ENCODE results near the gene TMOD2.

The TMOD2 gene

DNA sequence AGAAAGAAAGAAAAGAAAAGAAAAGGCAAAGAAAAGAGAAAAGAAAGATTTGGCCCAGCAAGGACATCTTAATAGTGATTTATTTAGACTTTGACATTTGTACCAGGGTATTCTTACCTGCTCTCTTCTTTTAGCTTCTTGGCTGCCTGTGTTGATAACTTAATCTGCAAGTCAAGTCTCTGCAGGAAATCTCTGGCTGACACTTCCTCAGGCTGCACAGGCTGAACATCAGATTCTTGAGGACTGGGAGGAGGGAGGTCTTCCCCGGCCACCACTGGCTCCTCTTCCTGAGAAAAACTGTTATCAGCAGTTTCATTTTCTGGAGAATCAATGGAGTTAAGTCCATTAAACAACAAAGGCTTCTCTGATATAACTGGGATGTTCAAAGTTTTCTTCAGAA, 26.7 kb upstream of the TMOD2 start:
- no peaks in the 10 kb centered on the region for H3K36me3 ChIP-seq (replicated peaks; ENCODE audit: insufficient read depth, low read length)
- no peaks in the 10 kb centered on the region for H3K79me2 ChIP-seq (ENCODE audit: low read length)
- H2AFZ ChIP-seq (ENCODE audit: low read length): no peak overlapping the region
- no peaks in the 10 kb centered on the region for H3F3A ChIP-seq (ENCODE audit: insufficient read depth, low read length)
- no peaks in the 10 kb centered on the region for H4K20me1 ChIP-seq (ENCODE audit: insufficient read depth, low read length)
- no peak overlapping the region for H3K4me3 ChIP-seq (ENCODE audit: low read length)
- H3K9ac ChIP-seq (ENCODE audit: low read length): no peak overlapping the region
- TF ChIP-seq, protein P1, sequence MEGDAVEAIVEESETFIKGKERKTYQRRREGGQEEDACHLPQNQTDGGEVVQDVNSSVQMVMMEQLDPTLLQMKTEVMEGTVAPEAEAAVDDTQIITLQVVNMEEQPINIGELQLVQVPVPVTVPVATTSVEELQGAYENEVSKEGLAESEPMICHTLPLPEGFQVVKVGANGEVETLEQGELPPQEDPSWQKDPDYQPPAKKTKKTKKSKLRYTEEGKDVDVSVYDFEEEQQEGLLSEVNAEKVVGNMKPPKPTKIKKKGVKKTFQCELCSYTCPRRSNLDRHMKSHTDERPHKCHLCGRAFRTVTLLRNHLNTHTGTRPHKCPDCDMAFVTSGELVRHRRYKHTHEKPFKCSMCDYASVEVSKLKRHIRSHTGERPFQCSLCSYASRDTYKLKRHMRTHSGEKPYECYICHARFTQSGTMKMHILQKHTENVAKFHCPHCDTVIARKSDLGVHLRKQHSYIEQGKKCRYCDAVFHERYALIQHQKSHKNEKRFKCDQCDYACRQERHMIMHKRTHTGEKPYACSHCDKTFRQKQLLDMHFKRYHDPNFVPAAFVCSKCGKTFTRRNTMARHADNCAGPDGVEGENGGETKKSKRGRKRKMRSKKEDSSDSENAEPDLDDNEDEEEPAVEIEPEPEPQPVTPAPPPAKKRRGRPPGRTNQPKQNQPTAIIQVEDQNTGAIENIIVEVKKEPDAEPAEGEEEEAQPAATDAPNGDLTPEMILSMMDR (IDR thresholded peaks at IDR 0.05; ENCODE audit: low read length): no peak
- TF ChIP-seq EZH2 (optimal IDR thresholded peaks at IDR 0.05; ENCODE audit: low read depth, low read length) (no peak), EZH2phosphoT487 (IDR thresholded peaks at IDR 0.05; ENCODE audit: low read length) (no peak)
- no peak overlapping the region for H3K27ac ChIP-seq (ENCODE audit: low read length)
- H3K9me2 ChIP-seq (replicated peaks; ENCODE audit: insufficient read depth, low read length): no peaks in the 10 kb centered on the region
- H3K27me3 ChIP-seq (replicated peaks; ENCODE audit: insufficient read depth, low read length): peaks cover 14% of the 10 kb centered on the region
- H3K9me3 ChIP-seq (replicated peaks; ENCODE audit: insufficient read depth, low read length): no peaks in the 10 kb centered on the region
- no peak for DNase-seq
- H3K4me1 ChIP-seq (ENCODE audit: low read length): no peaks in the 10 kb centered on the region
- H3K4me2 ChIP-seq (ENCODE audit: low read depth, low read length): no peak overlapping the region

DNA sequence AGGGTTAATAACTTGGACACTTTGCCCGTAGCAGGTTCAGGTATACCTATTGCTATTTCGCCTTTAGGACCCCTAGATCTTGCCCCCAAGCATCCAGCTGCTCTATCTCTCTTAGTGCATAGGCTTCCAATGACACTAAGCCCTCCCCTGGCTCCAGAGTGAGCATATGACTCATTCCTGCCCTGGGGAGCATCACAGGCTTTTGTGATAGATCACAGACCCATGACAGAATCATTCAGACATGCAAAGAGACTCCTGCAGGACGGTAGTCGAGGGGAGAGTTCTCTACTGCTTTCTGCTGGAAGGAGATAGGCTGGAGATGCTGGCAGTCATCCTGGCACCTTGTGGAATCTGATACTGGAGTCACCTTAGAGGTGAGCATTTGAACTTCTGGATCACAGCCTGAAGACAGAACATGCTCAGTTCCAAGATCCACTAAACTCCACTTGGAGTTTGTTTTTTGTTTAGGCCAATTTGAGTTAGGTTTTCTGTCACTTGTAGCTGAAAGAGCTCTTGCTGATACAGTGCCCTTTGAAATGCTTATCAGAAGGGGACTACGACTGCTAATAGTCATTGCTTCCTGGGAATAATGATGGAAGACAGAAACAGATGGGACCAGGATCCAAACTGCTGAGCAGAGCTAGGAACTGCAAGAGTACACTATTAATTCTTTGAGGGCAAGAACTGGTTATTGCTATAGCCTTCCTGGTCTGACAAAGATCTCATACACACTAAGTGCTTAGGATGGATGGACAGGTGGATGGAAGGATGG, 24.9 kb upstream of the TMOD2 start:
- Histone ChIP-seq H4K20me1 (ENCODE audit: insufficient read depth, low read length) (no peaks in the 10 kb centered on the region), H3K27ac (ENCODE audit: low read length) (no peak overlapping the region)

DNA sequence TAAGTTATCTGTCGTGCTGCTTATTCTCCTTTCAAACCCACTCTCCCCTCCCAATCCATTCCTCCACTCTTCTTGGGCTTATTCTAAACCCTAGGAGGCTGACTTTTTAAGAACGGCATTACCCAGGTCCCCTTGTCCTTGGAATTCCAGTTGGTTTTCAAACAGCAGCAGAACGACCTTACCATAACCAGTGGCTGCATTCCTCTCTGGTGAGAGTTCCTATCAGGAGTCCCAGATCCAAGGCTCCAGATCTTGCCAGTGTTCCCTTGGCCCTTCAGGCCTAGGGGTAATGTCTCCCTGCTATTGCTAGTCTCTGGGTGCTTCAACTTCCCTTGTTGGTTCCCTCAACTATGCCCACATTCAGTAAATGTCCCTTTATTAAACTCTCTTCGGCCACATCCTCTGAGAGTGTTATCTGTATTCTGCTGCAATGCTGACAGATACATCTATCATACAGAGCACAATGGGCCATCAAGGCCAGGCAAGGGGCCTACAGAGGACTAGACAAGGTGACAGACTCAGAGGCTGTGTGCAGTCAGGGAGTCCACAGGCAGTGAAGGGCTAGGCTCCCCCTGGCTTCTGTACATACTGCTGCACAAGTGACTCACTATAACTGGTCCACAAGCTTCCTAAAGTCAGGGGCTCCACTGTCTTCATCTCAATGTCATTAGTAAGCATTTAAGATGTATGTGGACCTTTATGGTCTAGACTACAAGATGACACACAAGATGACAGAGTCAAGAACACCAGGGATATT, 24.1 kb upstream of the TMOD2 start:
- Histone ChIP-seq H3K79me2 (ENCODE audit: low read length) (no peaks in the 10 kb centered on the region), H2AFZ (ENCODE audit: low read length) (no peak overlapping the region)

More for the DNA sequence above, 24.9 kb upstream of the TMOD2 start:
- Histone ChIP-seq H3K9ac (ENCODE audit: low read length) (no peak overlapping the region), H3F3A (ENCODE audit: insufficient read depth, low read length) (no peaks in the 10 kb centered on the region), H3K9me3 (replicated peaks; ENCODE audit: insufficient read depth, low read length) (no peaks in the 10 kb centered on the region), H3K79me2 (ENCODE audit: low read length) (no peaks in the 10 kb centered on the region), H3K36me3 (replicated peaks; ENCODE audit: insufficient read depth, low read length) (no peaks in the 10 kb centered on the region), H3K4me3 (ENCODE audit: low read length) (no peak overlapping the region), H3K27me3 (replicated peaks; ENCODE audit: insufficient read depth, low read length) (peaks cover 28% of the 10 kb centered on the region), H3K4me2 (ENCODE audit: low read depth, low read length) (no peak overlapping the region), H3K9me2 (replicated peaks; ENCODE audit: insufficient read depth, low read length) (no peaks in the 10 kb centered on the region), H2AFZ (ENCODE audit: low read length) (no peak overlapping the region), H3K4me1 (ENCODE audit: low read length) (peaks cover 9% of the 10 kb centered on the region)
- no peak for DNase-seq
- TF ChIP-seq EZH2phosphoT487 (IDR thresholded peaks at IDR 0.05; ENCODE audit: low read length) (no peak), EZH2 (optimal IDR thresholded peaks at IDR 0.05; ENCODE audit: low read depth, low read length) (no peak)
- TF ChIP-seq, protein P1 (IDR thresholded peaks at IDR 0.05; ENCODE audit: low read length): no peak

More for the DNA sequence above, 24.1 kb upstream of the TMOD2 start:
- no peak overlapping the region for H3K4me3 ChIP-seq (ENCODE audit: low read length)
- no peak for TF ChIP-seq EZH2phosphoT487 (IDR thresholded peaks at IDR 0.05; ENCODE audit: low read length)
- TF ChIP-seq EZH2 (optimal IDR thresholded peaks at IDR 0.05; ENCODE audit: low read depth, low read length): no peak
- TF ChIP-seq, protein P1 (IDR thresholded peaks at IDR 0.05; ENCODE audit: low read length): no peak
- H3K4me1 ChIP-seq (ENCODE audit: low read length): peaks cover 14% of the 10 kb centered on the region
- no peaks in the 10 kb centered on the region for H3K36me3 ChIP-seq (replicated peaks; ENCODE audit: insufficient read depth, low read length)
- no peaks in the 10 kb centered on the region for H4K20me1 ChIP-seq (ENCODE audit: insufficient read depth, low read length)
- no peaks in the 10 kb centered on the region for H3K9me3 ChIP-seq (replicated peaks; ENCODE audit: insufficient read depth, low read length)
- no peak overlapping the region for H3K4me2 ChIP-seq (ENCODE audit: low read depth, low read length)
- H3K9me2 ChIP-seq (replicated peaks; ENCODE audit: insufficient read depth, low read length): no peaks in the 10 kb centered on the region
- DNase-seq: no peak
- no peak overlapping the region for H3K9ac ChIP-seq (ENCODE audit: low read length)
- no peak overlapping the region for H3K27ac ChIP-seq (ENCODE audit: low read length)
- H3K27me3 ChIP-seq (replicated peaks; ENCODE audit: insufficient read depth, low read length): peaks cover 31% of the 10 kb centered on the region
- H3F3A ChIP-seq (ENCODE audit: insufficient read depth, low read length): no peaks in the 10 kb centered on the region

Measured in MM.1S (cell line).